ENCODE data around the gene PSMB5. TPM values are rescaled to one million over a fixed set of nuclear protein-coding genes. Genes with fewer than 3 reads are reported as not detected.

Gene PSMB5
- total and polyA plus RNA-seq, 9 of the 15 experiments (the other 6 are each of a cell fraction or from before 2014, with no cell fraction given): 198 to 1,870 (median 269) TPM

DNA sequence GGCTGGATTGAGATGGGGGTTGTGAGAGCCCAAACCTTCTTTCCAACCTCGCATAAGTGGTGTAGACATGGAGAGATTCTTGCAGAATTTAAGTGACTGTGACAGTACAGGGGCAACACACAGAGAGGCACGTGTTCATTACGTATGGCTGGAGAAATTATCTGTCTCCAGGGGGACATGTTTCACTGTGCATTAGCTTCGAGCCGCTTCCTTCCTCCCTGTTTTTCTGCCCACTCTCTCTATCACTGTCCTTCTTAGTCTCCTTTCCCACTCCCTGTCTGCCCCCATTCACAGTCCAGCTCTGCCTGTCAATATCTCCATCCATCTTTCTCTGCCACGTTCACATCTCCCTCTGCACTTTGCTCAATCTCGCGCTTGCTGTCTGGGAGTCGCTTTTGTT is 13.3 kb downstream of the PSMB5 start (continued):
- TF ChIP-seq CREM (IDR thresholded peaks at IDR 0.05; ENCODE audit: low read depth) (peak; percentile 32; the same call in 1 of the 2 replicates), HDAC1 (IDR thresholded peaks at IDR 0.05) (peak in 1 of 2 experiments; percentile 39; a peak in 1 of 4 replicates), ILF3 (IDR thresholded peaks at IDR 0.05; ENCODE audit: borderline replicate concordance) (no peak), TAF15 (IDR thresholded peaks at IDR 0.05; ENCODE audit: low read depth, low read length) (no peak), E2F3 (CRISPR knock-in tag; IDR thresholded peaks at IDR 0.05) (no peak), SP2 (IDR thresholded peaks at IDR 0.05; ENCODE audit: extremely low read depth, low read depth, low read length, poor library complexity, severe bottlenecking) (no peak), GATAD2A (IDR thresholded peaks at IDR 0.05) (no peak), PRPF4 (IDR thresholded peaks at IDR 0.05; ENCODE audit: insufficient read depth, low read depth, low read length, poor library complexity, severe bottlenecking) (no peak), NONO (IDR thresholded peaks at IDR 0.05; ENCODE audit: low read depth in 2 of 2, low read length in 1 of 2) (no peak), ZNF24 (IDR thresholded peaks at IDR 0.05) (no peak), KAT2B (IDR thresholded peaks at IDR 0.05; ENCODE audit: low read depth, low read length) (no peak), XRCC5 (IDR thresholded peaks at IDR 0.05; ENCODE audit: low read depth, low read length) (no peak), SPI1 (IDR thresholded peaks at IDR 0.05; ENCODE audit: borderline replicate concordance, low read depth, low read length) (no peak), ZNF707 (CRISPR knock-in tag; conservative IDR thresholded peaks at IDR 0.05) (no peak)
- TF ChIP-seq, protein P1, sequence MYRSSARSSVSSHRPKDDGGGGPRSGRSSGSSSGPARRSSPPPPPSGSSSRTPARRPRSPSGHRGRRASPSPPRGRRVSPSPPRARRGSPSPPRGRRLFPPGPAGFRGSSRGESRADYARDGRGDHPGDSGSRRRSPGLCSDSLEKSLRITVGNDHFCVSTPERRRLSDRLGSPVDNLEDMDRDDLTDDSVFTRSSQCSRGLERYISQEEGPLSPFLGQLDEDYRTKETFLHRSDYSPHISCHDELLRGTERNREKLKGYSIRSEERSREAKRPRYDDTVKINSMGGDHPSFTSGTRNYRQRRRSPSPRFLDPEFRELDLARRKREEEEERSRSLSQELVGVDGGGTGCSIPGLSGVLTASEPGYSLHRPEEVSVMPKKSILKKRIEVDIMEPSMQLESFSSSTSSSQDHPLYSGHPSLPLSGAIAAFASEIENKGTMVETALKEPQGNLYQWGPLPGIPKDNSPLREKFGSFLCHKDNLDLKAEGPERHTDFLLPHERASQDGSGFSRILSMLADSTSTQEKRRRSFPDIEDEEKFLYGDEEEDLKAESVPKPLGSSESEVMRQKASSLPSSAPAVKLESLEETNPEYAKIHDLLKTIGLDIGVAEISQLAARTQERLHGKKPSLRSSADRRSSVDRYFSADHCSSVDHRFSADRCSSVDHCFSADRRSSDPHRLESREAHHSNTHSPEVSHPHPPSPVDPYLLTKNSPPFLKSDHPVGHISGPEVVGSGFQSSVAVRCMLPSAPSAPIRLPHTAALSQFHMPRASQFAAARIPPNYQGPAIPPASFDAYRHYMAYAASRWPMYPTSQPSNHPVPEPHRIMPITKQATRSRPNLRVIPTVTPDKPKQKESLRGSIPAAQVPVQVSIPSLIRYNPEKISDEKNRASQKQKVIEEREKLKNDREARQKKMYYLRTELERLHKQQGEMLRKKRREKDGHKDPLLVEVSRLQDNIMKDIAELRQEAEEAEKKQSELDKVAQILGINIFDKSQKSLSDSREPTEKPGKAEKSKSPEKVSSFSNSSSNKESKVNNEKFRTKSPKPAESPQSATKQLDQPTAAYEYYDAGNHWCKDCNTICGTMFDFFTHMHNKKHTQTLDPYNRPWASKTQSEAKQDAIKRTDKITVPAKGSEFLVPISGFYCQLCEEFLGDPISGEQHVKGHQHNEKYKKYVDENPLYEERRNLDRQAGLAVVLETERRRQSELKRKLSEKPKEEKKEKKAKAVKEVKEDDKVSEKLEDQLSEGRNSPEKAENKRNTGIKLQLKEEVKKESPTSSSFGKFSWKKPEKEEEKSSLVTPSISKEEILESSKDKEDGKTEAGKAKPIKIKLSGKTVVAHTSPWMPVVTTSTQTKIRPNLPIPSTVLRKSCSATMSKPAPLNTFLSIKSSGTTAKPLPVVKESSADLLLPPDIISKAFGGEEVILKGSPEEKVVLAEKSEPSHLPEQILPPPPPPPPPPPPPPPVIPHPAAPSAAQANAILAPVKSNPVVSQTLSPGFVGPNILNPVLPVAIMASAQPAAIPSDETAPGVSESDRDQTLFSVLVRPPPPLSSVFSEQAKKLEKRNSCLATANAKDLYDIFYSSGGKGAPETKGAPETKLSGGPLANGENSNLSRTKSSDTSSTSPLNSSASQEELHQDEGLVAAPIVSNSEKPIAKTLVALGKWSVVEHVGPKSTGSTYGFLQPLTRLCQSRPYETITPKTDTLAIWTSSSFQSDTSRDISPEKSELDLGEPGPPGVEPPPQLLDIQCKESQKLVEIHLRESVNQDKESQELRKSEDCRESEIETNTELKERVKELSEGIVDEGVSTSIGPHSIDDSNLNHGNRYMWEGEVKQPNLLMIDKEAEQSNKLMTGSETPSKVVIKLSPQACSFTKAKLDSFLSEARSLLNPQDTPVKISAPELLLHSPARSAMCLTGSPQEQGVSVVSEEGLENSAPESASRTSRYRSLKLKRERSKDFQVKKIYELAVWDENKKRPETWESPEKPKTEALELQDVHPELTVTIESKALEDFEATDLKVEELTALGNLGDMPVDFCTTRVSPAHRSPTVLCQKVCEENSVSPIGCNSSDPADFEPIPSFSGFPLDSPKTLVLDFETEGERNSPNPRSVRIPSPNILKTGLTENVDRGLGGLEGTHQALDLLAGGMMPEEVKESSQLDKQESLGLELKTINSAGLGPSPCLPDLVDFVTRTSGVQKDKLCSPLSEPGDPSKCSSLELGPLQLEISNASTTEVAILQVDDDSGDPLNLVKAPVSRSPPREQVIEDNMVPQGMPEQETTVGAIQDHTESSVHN (IDR thresholded peaks at IDR 0.05; ENCODE audit: borderline replicate concordance in 1 of 2, low read depth in 1 of 2): no peak
- TF ChIP-seq, protein P2, sequence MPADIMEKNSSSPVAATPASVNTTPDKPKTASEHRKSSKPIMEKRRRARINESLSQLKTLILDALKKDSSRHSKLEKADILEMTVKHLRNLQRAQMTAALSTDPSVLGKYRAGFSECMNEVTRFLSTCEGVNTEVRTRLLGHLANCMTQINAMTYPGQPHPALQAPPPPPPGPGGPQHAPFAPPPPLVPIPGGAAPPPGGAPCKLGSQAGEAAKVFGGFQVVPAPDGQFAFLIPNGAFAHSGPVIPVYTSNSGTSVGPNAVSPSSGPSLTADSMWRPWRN (IDR thresholded peaks at IDR 0.05; ENCODE audit: low read depth): no peak
- TF ChIP-seq, protein P3, sequence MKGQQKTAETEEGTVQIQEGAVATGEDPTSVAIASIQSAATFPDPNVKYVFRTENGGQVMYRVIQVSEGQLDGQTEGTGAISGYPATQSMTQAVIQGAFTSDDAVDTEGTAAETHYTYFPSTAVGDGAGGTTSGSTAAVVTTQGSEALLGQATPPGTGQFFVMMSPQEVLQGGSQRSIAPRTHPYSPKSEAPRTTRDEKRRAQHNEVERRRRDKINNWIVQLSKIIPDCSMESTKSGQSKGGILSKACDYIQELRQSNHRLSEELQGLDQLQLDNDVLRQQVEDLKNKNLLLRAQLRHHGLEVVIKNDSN (CRISPR knock-in tag; IDR thresholded peaks at IDR 0.05): peak; percentile 49
